ENCODE data around the gene RASA3.

The RASA3 gene

GRCh38 chr13:114063545-114064449 is 68.6 kb downstream of the RASA3 start:
- peak in 1 of 2 experiments; percentile 48 for DNase-seq

DNA sequence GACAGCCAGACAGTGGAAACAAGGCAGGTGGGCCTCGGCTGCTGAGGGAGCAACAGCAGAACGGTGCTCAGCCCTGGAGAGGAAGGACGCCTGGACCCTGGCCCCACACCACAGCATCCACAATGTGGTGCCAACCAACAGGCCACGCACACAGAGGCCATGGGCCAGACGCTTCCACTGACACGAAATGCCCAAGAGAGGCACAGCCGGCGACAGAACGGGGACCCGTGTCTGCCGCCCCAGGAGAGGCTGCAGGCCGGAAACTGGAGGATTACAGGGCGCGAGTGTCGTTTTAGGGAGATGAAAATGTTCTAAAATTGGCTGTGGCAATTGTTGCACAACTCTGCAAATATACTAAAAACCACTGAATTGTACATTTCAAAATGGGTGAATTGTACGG is 69.7 kb downstream of the RASA3 start:
- DNase-seq: no peak

DNA sequence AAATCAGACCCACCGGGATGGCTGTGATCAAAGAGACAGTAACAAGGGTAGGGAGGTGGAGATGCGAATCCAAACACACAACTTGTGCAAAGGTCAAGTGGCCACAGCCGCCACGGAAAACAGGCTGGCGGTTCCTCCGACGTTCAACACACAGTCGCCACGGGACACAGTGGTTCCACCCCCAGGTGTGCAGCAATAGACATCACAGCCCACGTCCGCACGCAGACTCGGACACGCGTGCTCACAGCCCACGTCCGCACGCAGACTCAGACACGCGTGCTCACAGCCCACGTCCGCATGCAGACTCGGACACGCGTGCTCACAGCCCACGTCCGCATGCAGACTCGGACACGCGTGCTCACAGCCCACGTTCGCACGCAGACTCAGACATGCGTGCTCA is 70.1 kb downstream of the RASA3 start:
- no peak for DNase-seq

DNA sequence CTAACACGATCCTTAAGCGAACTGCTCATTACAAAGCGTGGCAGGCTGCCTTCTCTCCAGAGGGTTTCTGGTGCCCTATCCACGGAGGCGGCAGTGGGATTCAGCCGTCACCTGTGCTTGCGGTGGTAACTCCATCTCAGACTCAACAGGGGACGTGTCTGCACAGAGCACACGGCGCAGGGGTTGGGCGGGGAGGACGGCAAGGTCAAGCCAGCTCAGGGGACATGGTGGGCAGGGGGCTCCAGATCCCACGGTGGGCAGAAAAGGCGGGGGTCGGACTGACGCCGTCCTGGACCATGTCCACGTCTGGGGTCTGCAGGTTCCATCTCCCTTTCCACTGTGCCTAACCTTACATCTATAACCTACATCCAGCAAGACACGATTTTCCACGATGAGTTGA is 70.7 kb downstream of the RASA3 start:
- no peak for DNase-seq

DNA sequence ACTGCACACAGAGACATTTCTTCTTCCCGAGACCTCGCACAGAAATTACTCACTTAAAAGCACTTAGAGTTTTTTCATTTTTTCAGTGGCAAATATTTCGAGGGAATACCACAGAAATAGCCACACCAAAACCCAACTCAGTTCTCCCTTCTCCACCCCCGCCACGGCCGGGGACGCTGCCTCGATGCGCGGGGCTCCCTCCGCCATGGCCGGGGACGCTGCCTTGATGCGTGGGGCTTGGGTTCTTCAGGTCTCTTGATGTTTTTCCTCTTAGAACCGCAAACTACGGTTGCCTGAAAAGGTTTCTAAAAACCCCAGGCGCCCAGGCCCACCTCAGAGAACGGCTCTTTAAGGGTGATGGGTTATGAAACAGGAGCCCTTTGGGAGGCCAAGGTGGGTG is 71.4 kb downstream of the RASA3 start:
- DNase-seq: no peak

GRCh38 chr13:114059946-114060860 is 72.2 kb downstream of the RASA3 start:
- no peak for DNase-seq

DNA sequence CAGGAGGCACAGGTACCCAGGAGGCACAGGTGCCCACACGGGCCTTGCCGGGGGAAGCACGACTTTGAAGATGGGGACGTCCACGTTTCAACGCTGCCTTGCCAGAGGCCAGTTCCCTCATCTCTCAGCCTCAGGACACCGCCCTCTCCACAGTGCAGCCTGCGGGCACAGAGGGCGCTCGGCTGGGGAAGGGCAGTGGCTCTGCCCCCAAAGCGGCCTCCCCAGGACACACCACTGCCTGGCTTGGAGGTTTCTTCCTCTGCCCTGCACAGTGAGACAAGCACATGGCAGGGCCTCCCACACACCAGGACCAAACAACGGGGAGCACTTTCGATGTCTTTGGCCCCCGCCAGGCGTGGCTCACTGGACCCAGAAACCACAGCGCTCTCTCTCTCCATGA is 73.0 kb downstream of the RASA3 start:
- DNase-seq: no peak

DNA sequence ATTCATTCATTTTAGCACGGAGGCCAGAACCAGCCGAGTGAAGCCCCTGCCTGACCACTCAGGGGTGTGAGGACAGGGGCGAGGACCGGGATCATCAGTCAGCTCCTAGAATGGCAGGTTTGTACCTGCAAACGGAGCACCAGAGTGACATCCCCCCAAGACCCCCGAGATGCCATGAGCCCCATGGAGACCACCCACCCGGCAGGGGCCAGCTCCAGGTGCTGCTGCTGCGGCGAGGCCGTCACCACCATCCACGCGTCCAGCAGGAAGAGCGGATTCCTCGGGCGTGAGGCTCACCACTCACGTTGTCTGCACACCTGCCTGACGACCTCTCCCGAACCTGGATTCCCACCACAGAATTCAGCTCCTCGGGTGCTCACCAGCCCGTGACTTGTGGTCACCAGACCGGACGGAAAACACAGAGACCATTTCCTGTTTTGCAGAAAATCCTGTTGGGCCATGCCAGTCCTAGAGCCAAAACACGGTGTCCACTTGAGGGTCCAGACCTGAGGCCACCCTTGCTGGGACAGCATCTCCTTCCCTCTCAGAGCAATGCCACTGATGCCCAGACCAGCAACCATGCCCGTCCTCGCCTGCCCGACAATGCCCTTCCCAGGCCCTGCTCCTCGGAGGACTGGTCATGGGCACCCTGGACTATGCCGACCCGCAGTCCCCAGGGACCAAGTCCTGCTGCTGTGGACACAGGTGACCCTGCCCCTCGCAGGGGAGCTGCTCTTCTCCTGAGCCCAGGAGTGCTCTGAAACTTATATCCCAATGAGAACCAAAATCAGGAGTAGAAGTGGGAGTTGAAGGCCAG is 74.2 kb downstream of the RASA3 start:
- no peak for DNase-seq

DNA sequence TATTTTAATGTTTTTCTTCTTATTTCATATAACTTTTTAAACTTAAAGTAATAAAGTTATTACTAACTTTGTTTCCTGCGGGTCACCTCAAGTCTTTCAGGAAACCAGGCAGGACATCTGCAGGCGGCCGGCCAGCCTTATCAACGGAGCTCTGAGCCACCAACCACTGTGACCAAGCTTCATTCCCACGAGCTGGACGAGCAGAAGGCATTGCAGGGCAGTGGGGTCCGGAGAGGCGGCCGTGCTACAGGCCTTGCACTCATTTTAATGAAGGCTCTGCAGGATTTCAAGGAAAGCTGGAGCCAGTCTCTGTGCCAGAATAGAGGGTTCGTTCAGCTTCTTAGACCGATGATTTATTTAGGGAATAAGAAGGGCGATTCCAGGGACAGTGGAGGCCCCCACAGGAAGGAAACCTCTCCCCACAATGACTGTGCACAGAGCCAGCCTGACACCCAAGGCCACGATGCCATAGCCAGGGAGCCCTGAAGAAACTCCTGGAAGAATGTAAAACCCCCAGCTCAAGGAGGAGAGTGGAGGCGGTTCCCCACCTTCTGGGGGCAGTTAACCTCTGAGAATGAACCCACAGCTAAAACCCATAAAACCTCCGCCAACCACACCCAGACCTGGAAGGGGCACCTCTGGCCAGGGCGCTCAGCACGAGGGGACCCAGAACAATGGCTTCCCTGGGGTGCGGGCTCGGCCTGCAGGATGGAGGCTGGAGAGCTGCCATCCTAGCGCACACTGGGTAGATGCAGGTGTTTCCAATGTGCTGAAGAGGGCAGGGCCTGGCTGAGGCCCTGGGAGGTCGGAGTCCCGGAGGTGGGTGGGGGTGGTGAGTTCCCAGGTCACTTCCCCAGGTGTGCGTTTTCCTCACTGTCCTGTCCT is 75.0 kb downstream of the RASA3 start:
- no peak for DNase-seq

DNA sequence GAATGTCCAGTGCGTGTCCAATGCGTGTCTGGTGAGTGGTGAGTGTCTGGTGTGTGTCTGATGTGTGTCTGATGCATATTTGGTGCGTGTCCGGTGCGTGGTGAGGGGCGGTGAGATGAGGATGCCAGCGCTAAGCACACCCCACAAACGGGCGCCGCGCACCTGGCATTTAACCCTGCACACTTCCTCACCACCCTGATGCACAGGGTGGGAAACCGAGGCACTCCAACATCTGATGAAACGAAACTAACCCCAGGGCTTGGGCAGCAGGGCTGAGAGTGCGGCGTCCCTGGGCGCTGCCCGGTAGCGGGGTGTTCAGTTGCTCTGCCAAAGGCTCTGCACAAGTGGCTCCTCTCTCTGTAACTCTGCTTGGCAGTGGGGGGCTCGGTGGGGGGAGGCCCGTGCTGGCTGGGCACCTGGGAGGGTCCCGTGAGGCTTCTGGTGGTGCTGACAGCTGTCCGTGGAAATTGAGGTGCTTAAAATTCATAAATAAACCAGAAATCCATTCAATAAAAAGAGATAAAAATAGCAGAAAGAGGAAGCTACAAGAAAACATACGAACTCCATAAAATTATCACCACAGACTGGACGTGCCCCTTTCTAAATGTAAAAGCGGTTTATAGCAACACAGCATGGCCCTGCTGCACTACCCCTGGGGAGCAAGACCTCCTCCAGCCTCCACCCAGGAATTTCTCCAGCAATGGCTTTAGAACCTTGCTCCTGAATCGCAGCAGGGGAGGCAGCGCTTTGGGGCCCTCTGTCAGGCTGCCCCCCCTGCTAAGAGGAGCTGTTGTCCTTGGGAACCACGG is 76.0 kb downstream of the RASA3 start:
- DNase-seq: no peak

- no peak for DNase-seq
Observed at GRCh38 chr13:114055766-114056165, 76.7 kb downstream of the RASA3 start.

DNA sequence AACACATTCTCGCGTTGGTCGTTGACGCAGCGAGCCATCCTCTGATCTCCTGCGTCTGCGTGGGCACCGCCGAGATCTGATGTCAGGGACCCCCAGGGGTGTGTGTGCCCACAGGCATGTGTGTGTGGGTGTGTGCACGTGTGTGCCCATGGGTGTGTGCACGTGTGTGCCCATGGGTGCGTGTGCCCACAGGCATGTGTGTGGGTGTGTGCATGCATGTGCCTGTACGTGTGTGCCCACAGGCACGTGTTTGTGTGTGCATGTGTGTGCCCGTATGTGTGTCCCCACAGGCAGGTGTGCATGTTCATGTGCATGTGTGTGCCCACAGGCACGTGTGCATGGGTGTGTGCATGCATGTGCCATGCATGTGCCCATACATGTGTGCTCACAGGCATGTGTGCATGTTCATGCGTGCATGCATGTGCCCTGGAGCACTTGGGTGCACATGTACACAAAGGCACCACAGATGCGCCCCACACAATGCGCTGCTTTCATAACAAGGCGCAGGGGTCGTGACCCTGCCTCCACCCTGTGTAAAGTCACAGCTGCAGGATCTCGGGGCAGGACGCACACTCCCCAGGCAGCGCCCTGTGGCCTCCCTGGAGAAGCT is 77.5 kb downstream of the RASA3 start:
- DNase-seq: no peak

- DNase-seq: peak in 1 of 2 experiments; percentile 55
Observed at GRCh38 chr13:114054264-114054663, 78.2 kb downstream of the RASA3 start.

GRCh38 chr13:114053026-114053425 is 79.4 kb downstream of the RASA3 start:
- DNase-seq: no peak

- no peak for DNase-seq
Observed at GRCh38 chr13:114050536-114051450, 81.6 kb downstream of the RASA3 start.

GRCh38 chr13:114049626-114050101 is 82.8 kb downstream of the RASA3 start:
- DNase-seq: no peak

DNA sequence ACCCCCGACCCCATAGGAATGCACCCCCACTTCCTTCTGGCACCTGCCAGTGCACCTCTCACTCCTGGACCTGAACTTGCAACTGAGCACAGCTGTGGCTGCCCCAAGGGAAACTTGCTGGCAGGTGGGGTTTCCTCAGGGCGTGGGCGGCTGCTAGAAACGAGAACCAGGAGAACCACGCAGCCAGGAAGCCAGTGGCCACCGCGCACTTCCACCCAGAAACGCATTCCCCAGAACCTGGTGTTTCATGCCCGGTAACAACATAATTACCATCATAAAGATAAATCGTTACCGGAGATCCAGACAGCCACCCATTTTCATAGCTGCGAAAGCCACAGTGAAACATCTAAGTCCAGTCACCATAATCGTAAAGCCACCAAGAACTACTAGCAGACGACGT is 83.4 kb downstream of the RASA3 start:
- DNase-seq: peak; percentile 73 to 79

GRCh38 chr13:114048443-114048842 is 84.0 kb downstream of the RASA3 start:
- DNase-seq: no peak

DNA sequence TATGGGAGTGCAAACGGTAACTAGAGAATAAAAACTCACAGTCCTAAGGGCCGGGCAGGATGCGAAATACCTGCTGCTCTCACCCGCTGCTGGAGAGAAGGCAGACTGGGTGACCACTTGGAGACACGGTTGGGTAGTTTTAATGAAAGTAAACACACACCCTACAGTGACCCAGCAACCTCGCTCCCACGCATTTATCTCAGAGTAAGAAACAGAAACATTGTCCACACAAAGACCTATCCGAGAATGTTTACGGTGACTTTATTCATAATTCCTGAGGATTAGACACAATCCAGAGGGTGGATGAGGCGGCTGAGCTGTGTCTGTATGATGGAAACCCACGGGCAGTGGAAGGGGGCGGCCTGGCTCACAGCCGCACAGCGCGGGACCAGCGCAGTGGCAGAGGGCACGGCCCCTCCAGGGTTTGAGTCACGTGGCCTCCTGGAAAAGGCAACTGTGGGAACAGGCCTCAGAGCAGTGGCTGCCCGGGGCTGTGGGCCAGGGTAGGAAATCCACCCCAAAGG is 85.0 kb downstream of the RASA3 start:
- DNase-seq: no peak

Measured in activated T-cell treated with anti-CD3 and anti-CD28 coated beads, Interleukin-2, amount 50 U/mL, for 48 hours (primary cell).